Measurements from ENCODE around the gene DNAI2. TPM values are rescaled to one million over a fixed set of nuclear protein-coding genes. Genes with fewer than 3 reads are reported as not detected.

DNAI2 gene
- total and polyA plus RNA-seq, 7 donors, result 0.10 TPM; not detected in 6

- WGBS, 2 donors, result 44 to 63% methylated on average over 7 of the region's 7 CpGs
- intact Hi-C loops (cut with DNase I), result loop anchor here (2.0 kb wide), 1 partner anchor 150 kb away; no protein-coding TSS in a partner anchor
- TF ChIP-seq POLR2AphosphoS5 (IDR thresholded peaks at IDR 0.05) (no peak), POLR2A (IDR thresholded peaks at IDR 0.05) (no peak), EP300 (IDR thresholded peaks at IDR 0.05) (no peak), CTCF (IDR thresholded peaks at IDR 0.05) (no peak)
- Histone ChIP-seq H3K27me3 (peaks cover 38 to 75% (median 61%) of the 10 kb centered on the region in 3 donors), H3K27ac (no peak overlapping the region), H3K4me1 (peaks cover 0 to 21% (median 10%) of the 10 kb centered on the region in 4 donors), H3K4me3 (no peak overlapping the region), H3K36me3 (no peaks in the 10 kb centered on the region), H3K9me3 (no peaks in the 10 kb centered on the region)
- no peak for DNase-seq
These were observed 86.8 kb downstream of the DNAI2 start for GRCh38 chr17:74360899-74361229.

- Histone ChIP-seq H3K27ac (no peak within 1 kb of the TSS), H3K27me3 (peaks cover 32 to 69% (median 55%) of the 10 kb centered on the region in 3 donors), H3K4me1 (peaks cover 0 to 21% (median 9%) of the 10 kb centered on the region in 4 donors), H3K36me3 (no peaks in the 10 kb centered on the region), H3K9me3 (no peaks in the 10 kb centered on the region), H3K4me3 (no peak within 1 kb of the TSS)
- intact Hi-C loops (cut with DNase I), result loop anchor here (2.0 kb wide), 1 partner anchor 151 kb away; no protein-coding TSS in a partner anchor
- no peak for DNase-seq
- WGBS, 2 donors, result 18 to 33% methylated on average over 28 of the region's 28 CpGs
- TF ChIP-seq EP300 (IDR thresholded peaks at IDR 0.05) (no peak), POLR2AphosphoS5 (IDR thresholded peaks at IDR 0.05) (no peak), CTCF (IDR thresholded peaks at IDR 0.05) (peak; percentile 20 to 63 (median 46)), POLR2A (IDR thresholded peaks at IDR 0.05) (no peak)
These were observed 87.4 kb downstream of the DNAI2 start, which contains the start of gene BTBD17 for GRCh38 chr17:74361230-74362068. Gene BTBD17, minus strand, starts transcription at chr17:74361868. Its CDS starts 49 bp downstream, at chr17:74361819.

GRCh38 chr17:74362069-74362405 is 88.0 kb downstream of the DNAI2 start:
- no peak for TF ChIP-seq EP300 (IDR thresholded peaks at IDR 0.05)
- TF ChIP-seq CTCF (IDR thresholded peaks at IDR 0.05), result no peak
- TF ChIP-seq POLR2A (IDR thresholded peaks at IDR 0.05), result no peak
- no peak for TF ChIP-seq POLR2AphosphoS5 (IDR thresholded peaks at IDR 0.05)
- peaks cover 0 to 15% (median 4%) of the 10 kb centered on the region in 4 donors for H3K4me1 ChIP-seq
- no peaks in the 10 kb centered on the region for H3K9me3 ChIP-seq
- H3K27ac ChIP-seq, result no peak overlapping the region
- 26 to 32% methylated on average over 9 of the region's 9 CpGs for WGBS, 2 donors
- intact Hi-C loops (cut with DNase I), result no loop called here
- peaks cover 26 to 63% (median 49%) of the 10 kb centered on the region in 3 donors for H3K27me3 ChIP-seq
- no peak overlapping the region for H3K4me3 ChIP-seq
- H3K36me3 ChIP-seq, result no peaks in the 10 kb centered on the region
- no peak for DNase-seq

GRCh38 chr17:74362810-74363498 is 88.9 kb downstream of the DNAI2 start:
- TF ChIP-seq POLR2AphosphoS5 (IDR thresholded peaks at IDR 0.05) (no peak), CTCF (IDR thresholded peaks at IDR 0.05) (no peak), EP300 (IDR thresholded peaks at IDR 0.05) (no peak), POLR2A (IDR thresholded peaks at IDR 0.05) (no peak)
- 66 to 75% methylated on average over 14 of the region's 14 CpGs for WGBS, 2 donors
- intact Hi-C loops (cut with DNase I), result no loop called here

More at GRCh38 chr17:74362810-74363498, 88.9 kb downstream of the DNAI2 start:
- peaks cover 0 to 9% (median 1%) of the 10 kb centered on the region in 4 donors for H3K4me1 ChIP-seq
- no peaks in the 10 kb centered on the region for H3K9me3 ChIP-seq
- H3K27ac ChIP-seq, result no peak overlapping the region
- no peak for DNase-seq
- H3K27me3 ChIP-seq, result peaks cover 18 to 60% (median 40%) of the 10 kb centered on the region in 3 donors
- H3K36me3 ChIP-seq, result no peaks in the 10 kb centered on the region
- H3K4me3 ChIP-seq, result no peak overlapping the region

Other genes starting within 250 kb of the DNAI2 start
- 100 to 1,000 TPM; 215 to 718 (median 492) TPM for gene RPL38, start 70.6 kb upstream of the DNAI2 start, total RNA-seq
- 1,000 to 10,000 TPM; 1,011 to 2,321 (median 1,651) TPM for gene RPL38, start 70.6 kb upstream of the DNAI2 start, polyA plus RNA-seq
- gene TTYH2, start 60.7 kb upstream of the DNAI2 start, total RNA-seq, result 1 to 10 TPM; 4.9 to 10.0 (median 7.0) TPM
- 1 to 10 TPM in 2 of 3 donors, under 1 TPM in 1; 0.60 to 3.4 (median 1.2) TPM for gene TTYH2, start 60.7 kb upstream of the DNAI2 start, polyA plus RNA-seq
- 1 to 10 TPM in 1 of 4 donors, under 1 TPM in 2, not detected in 1; 0.36 to 1.7 (median 0.68) TPM for gene KIF19, start 52.0 kb downstream of the DNAI2 start, total RNA-seq
- gene KIF19, start 52.0 kb downstream of the DNAI2 start, polyA plus RNA-seq, result 1 to 10 TPM in 1 of 3 donors, under 1 TPM in 2; 0.60 to 3.3 (median 0.92) TPM
- gene BTBD17, start 87.6 kb downstream of the DNAI2 start, total RNA-seq, result not detected
- gene BTBD17, start 87.6 kb downstream of the DNAI2 start, polyA plus RNA-seq, result under 1 TPM in 1 of 3 donors, not detected in 2; 0.03 TPM
- gene GPR142, start 93.3 kb downstream of the DNAI2 start, total RNA-seq, result 1 to 10 TPM in 1 of 4 donors, not detected in 3; 1.8 TPM
- gene GPR142, start 93.3 kb downstream of the DNAI2 start, polyA plus RNA-seq, result under 1 TPM in 1 of 3 donors, not detected in 2; 0.16 TPM
- 10 to 100 TPM in 3 of 4 donors, 1 to 10 TPM in 1; 6.1 to 16.9 (median 12.7) TPM for gene GPRC5C, start 157.9 kb downstream of the DNAI2 start, total RNA-seq
- gene GPRC5C, start 157.9 kb downstream of the DNAI2 start, polyA plus RNA-seq, result 10 to 100 TPM; 27.3 to 78.1 (median 40.8) TPM
- gene CD300A, start 192.4 kb downstream of the DNAI2 start, total RNA-seq, result 1 to 10 TPM; 2.9 to 6.9 (median 3.3) TPM
- 10 to 100 TPM in 2 of 3 donors, 1 to 10 TPM in 1; 4.8 to 33.5 (median 10.9) TPM for gene CD300A, start 192.4 kb downstream of the DNAI2 start, polyA plus RNA-seq

Data from sigmoid colon (tissue), 7 donors.